Tibial nerve (tissue), 4 donors: ENCODE results near the gene MMP17. TPM values are rescaled to one million over a fixed set of nuclear protein-coding genes. Genes with fewer than 3 reads are reported as not detected.

Experiments
- DNase-seq, 2 donors: peaks; one replicate each; pipeline ENCODE4 v3.0.0-alpha.2; 2019; ENCODE audit warnings: low spot score in 2 of 2
- H3K27ac ChIP-seq, 4 donors: fragments of 200-600 bp; sonication (generic) in 3 of 4; one replicate each; pipeline ENCODE4 v1.5.1; 2017 to 2019; ENCODE audit warnings: mild to moderate bottlenecking in 1 of 4
- H3K27me3 ChIP-seq, 2 donors: fragments of 200-600 bp; sonication (generic) in 1 of 2; one replicate each; pipeline versions ENCODE4 v1.5.1 to v1.6.0; 2017 to 2019
- H3K36me3 ChIP-seq, 3 donors: fragments of 200-600 bp; sonication (generic); one replicate each; pipeline ENCODE4 v1.5.1; 2018 to 2019
- H3K4me1 ChIP-seq, 4 donors: fragments of 200-600 bp; sonication (generic) in 3 of 4; one replicate each; pipeline ENCODE4 v1.5.1; 2017 to 2019
- H3K4me3 ChIP-seq, 4 donors: fragments of 200-600 bp; sonication (generic) in 3 of 4; one replicate each; pipeline ENCODE4 v1.5.1; 2017 to 2019; ENCODE audit warnings: mild to moderate bottlenecking in 1 of 4, moderate library complexity in 1 of 4
- H3K9me3 ChIP-seq, 4 donors: fragments of 200-600 bp; sonication (generic) in 3 of 4; one replicate each; pipeline ENCODE4 v1.5.1; 2017 to 2019
- CTCF ChIP-seq, 5 experiments: fragments of 200-600 bp in 3 of 5; fragments of 450-650 bp in 2 of 5; sonication (generic) in 3 of 5; IDR thresholded peaks; one replicate each; pipeline ENCODE4 v1.5.1; 2016 to 2019; ENCODE audit warnings: antibody characterized with exemption in 5 of 5, mild to moderate bottlenecking in 3 of 5, moderate library complexity in 2 of 5
- EP300 ChIP-seq, 2 donors: sonication (generic); formaldehyde crosslinking; IDR thresholded peaks; one replicate each; pipeline ENCODE4 v1.6.1; 2017; ENCODE audit warnings: antibody characterized with exemption in 2 of 2, mild to moderate bottlenecking in 1 of 2
- POLR2A ChIP-seq, 2 donors: fragments of 450-650 bp; IDR thresholded peaks; one replicate each; pipeline ENCODE4 v1.6.1; 2017; ENCODE audit warnings: antibody characterized with exemption in 2 of 2, mild to moderate bottlenecking in 2 of 2, moderate library complexity in 2 of 2
- WGBS, 2 donors: methylation state at CpG; one replicate each; pipeline ENCODE4 v1.1.5; 2018; 5-methylcytosine and 5-hydroxymethylcytosine counted together
- total RNA-seq, 4 donors: library from RNA; depleted of rRNA; stranded (reverse); fragments of >200 nt; gene quantifications; one replicate each; pipeline ENCODE4 v1.1.0, GENCODE V29; 2016

The MMP17 gene
- total RNA-seq, 4 donors from 2014 or later, result 10.9 to 65.3 (median 32.6) TPM

DNA sequence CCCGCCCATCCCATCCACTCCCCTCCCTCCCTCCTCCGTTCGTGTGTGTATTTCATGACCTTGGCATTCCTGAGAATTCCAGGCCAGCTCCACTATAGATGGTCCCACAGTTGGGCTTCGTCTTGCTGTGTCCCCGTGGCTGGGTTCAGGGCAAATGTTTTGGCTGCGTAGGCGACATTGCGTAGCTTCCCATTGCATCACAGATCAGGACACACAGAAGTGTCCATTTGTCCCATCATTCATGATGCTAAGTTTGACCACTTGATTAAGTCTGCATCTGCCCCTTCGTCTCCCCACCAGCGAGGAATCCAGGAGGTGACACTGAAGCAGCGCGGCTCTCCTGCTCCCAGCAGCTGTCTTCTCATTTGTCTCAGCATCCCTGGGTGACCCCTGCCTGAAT lies 38.6 kb upstream of the MMP17 start:
- peak overlapping the region in 1 of 4 donors; percentile 49 for H3K27ac ChIP-seq
- no peak for TF ChIP-seq CTCF (IDR thresholded peaks at IDR 0.05)
- no peak for TF ChIP-seq EP300 (IDR thresholded peaks at IDR 0.05)
- no peak for TF ChIP-seq POLR2A (IDR thresholded peaks at IDR 0.05)
- peaks cover 0 to 21% (median 0%) of the 10 kb centered on the region in 4 donors for H3K4me1 ChIP-seq
- WGBS, 2 donors, result 58 to 59% methylated on average over 12 of the region's 12 CpGs
- H3K9me3 ChIP-seq, result no peaks in the 10 kb centered on the region
- no peak overlapping the region for H3K4me3 ChIP-seq
- no peaks in the 10 kb centered on the region for H3K27me3 ChIP-seq
- no peak for DNase-seq
- peaks cover 0 to 90% (median 15%) of the 10 kb centered on the region in 3 donors for H3K36me3 ChIP-seq

DNA sequence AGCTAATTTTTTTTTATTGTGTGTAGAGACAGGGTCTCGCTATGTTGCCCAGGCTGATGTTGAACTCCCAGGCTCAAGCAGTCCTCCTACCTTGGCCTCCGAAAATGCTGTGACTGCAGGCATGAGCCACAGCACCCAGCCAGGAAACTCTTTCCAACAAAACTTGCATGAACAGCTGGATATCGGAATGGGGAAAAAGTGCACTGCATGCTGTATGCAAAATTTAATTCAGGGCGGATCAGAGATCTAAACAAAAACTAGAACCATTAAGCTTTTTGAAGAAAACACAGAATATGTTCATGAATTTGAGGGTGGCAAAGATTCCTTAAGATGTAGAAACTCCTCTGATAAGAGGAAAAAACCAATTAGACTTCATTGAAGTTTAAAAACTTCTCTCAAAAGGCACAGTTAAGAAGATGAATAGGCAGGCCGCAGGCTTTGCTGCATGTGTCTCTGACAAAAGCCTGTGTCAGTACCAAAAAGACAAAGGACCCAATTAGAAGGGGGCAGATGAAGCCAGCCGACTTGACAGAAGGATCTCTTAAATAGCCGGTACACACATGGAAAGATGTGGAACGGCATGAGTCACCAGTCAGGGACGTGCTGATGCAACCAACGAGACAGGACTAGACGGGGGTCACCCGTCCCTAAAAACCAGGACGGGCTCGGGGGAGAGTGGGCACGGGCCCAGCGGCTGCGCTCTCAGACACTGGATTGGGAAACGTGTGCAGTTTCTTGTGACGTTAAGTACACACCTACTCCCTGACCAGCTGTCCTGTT lies 34.8 kb upstream of the MMP17 start:
- H3K36me3 ChIP-seq, result peaks cover 0 to 88% (median 10%) of the 10 kb centered on the region in 3 donors
- DNase-seq, result no peak
- TF ChIP-seq CTCF (IDR thresholded peaks at IDR 0.05), result no peak
- TF ChIP-seq EP300 (IDR thresholded peaks at IDR 0.05), result no peak
- TF ChIP-seq POLR2A (IDR thresholded peaks at IDR 0.05), result no peak
- H3K9me3 ChIP-seq, result no peaks in the 10 kb centered on the region
- peaks cover 0 to 8% (median 0%) of the 10 kb centered on the region in 4 donors for H3K4me1 ChIP-seq
- WGBS, 2 donors, result 62 to 64% methylated on average over 19 of the region's 19 CpGs
- H3K27ac ChIP-seq, result peak overlapping the region in 2 of 4 donors; percentile 41 to 60
- no peaks in the 10 kb centered on the region for H3K27me3 ChIP-seq
- H3K4me3 ChIP-seq, result no peak overlapping the region

- Histone ChIP-seq H3K27ac (peak overlapping the region in 2 of 4 donors; percentile 41 to 60), H3K9me3 (no peaks in the 10 kb centered on the region), H3K4me3 (no peak overlapping the region), H3K36me3 (peaks cover 0 to 88% (median 10%) of the 10 kb centered on the region in 3 donors), H3K4me1 (peaks cover 0 to 2% (median 0%) of the 10 kb centered on the region in 4 donors), H3K27me3 (no peaks in the 10 kb centered on the region)
- DNase-seq, result no peak
- WGBS, 2 donors, result 93 to 95% methylated on average over 7 of the region's 7 CpGs
- no peak for TF ChIP-seq POLR2A (IDR thresholded peaks at IDR 0.05)
Observed at GRCh38 chr12:131794061-131794460, 34.1 kb upstream of the MMP17 start.

GRCh38 chr12:131794573-131794972 lies 33.6 kb upstream of the MMP17 start:
- no peak overlapping the region for H3K4me3 ChIP-seq
- no peaks in the 10 kb centered on the region for H3K27me3 ChIP-seq
- DNase-seq, result no peak
- no peak for TF ChIP-seq POLR2A (IDR thresholded peaks at IDR 0.05)
- H3K9me3 ChIP-seq, result no peaks in the 10 kb centered on the region
- H3K4me1 ChIP-seq, result no peaks in the 10 kb centered on the region
- H3K36me3 ChIP-seq, result peaks cover 0 to 88% (median 10%) of the 10 kb centered on the region in 3 donors
- H3K27ac ChIP-seq, result no peak overlapping the region
- WGBS, 2 donors, result 85 to 89% methylated on average over 10 of the region's 10 CpGs

DNA sequence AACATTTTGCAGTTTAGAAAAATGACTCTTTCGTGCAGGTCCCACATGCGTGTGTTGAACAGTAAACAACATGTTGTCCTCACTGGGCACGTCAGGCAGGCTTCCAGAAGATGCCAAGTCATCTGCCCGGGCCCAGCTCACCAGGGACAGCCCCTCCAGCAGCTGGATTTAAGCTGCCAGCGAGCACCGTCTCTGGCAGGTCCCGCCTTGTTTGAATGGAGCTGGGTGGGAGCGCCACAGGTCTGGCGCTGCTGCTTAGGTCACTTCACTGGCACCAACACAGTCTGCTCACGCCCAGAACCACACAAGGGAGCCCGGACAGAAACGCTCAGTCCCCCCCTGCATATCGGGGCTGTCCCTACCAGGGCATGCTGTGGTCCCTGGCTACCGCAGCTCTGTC lies 33.1 kb upstream of the MMP17 start:
- Histone ChIP-seq H3K27ac (no peak overlapping the region), H3K27me3 (no peaks in the 10 kb centered on the region), H3K36me3 (peaks cover 0 to 88% (median 7%) of the 10 kb centered on the region in 3 donors), H3K9me3 (no peaks in the 10 kb centered on the region), H3K4me1 (no peaks in the 10 kb centered on the region), H3K4me3 (no peak overlapping the region)
- WGBS, 2 donors, result 81 to 86% methylated on average over 12 to 14 of the region's 14 CpGs
- TF ChIP-seq EP300 (IDR thresholded peaks at IDR 0.05), result no peak
- TF ChIP-seq CTCF (IDR thresholded peaks at IDR 0.05), result no peak
- TF ChIP-seq POLR2A (IDR thresholded peaks at IDR 0.05), result no peak
- no peak for DNase-seq

DNA sequence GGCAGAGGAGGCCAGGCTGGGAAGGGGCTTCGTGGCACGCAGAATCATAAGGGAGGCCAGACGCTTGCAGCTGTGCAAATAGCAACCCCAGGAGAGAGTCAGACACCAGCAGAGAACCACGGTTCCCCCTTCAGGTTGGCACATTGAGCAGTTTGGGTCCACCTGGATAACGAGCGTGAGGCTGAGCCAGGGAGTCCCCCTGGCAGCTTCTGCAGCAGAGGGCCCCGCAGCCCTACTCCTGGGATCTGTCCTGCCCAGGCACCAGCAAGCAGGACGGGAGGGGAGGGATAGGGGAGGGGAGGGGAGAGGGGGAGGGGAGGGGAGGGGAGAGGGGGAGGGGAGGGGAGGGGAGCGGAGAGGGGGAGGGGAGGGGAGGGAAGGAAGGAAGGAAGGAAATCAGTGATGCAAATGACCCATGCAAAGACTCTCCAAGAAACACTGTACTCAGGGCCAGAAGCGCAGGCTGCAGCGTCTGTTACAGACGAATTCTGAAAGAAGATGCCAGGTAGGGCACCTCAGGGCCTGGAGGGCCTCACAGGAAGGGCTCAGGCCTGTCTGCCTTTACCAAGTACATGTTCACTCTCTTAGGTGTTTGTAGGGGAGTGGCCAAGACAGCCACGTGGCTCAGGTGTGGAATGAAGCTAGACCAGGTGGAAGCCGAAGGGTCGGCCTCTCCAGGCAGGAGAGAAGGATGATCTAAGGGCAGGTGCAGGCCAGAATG lies 32.3 kb upstream of the MMP17 start:
- H3K4me3 ChIP-seq, result no peak overlapping the region
- no peak for DNase-seq
- H3K27ac ChIP-seq, result no peak overlapping the region
- WGBS, 2 donors, result 78 to 79% methylated on average over 12 to 14 of the region's 15 CpGs
- no peak for TF ChIP-seq POLR2A (IDR thresholded peaks at IDR 0.05)
- no peak for TF ChIP-seq EP300 (IDR thresholded peaks at IDR 0.05)
- TF ChIP-seq CTCF (IDR thresholded peaks at IDR 0.05), result no peak
- H3K36me3 ChIP-seq, result peaks cover 0 to 88% (median 7%) of the 10 kb centered on the region in 3 donors
- H3K9me3 ChIP-seq, result no peaks in the 10 kb centered on the region
- no peaks in the 10 kb centered on the region for H3K27me3 ChIP-seq
- H3K4me1 ChIP-seq, result no peaks in the 10 kb centered on the region
